Body of pancreas (tissue), 4 donors: ENCODE results near the gene CYP1B1. TPM values are rescaled to one million over a fixed set of nuclear protein-coding genes. Genes with fewer than 3 reads are reported as not detected.

Experiments used
- ATAC-seq: fragments of 150-250 bp; one replicate; pipeline ENCODE4 v1.9.1; 2016
- DNase-seq, 4 donors: peaks; one replicate each; pipeline ENCODE4 v3.0.0-alpha.2; 2019
- H3K27ac ChIP-seq, 4 donors: fragments of 200-600 bp; sonication (generic); 1 replicate in 3 of 4; 2 replicates in 1 of 4; pipeline versions ENCODE4 v1.5.1 to v1.6.1; 2016 to 2019; ENCODE audit warnings: mild to moderate bottlenecking in 1 of 4, mixed read lengths in 1 of 4, moderate library complexity in 1 of 4
- H3K27me3 ChIP-seq, 2 donors: fragments of 200-600 bp; sonication (generic); one replicate each; pipeline ENCODE4 v1.6.0; 2016; ENCODE audit warnings: mild to moderate bottlenecking in 1 of 2
- H3K36me3 ChIP-seq, 2 donors: fragments of 200-600 bp; sonication (generic); replicated peaks in 1 of 2; 2 replicates each; pipeline ENCODE4 v1.5.1; 2016; ENCODE audit warnings: low read depth in 2 of 2; ENCODE audit not compliant: insufficient read depth in 1 of 2
- H3K4me1 ChIP-seq: fragments of 200-600 bp; sonication (generic); one replicate; pipeline ENCODE4 v1.6.0; 2016
- H3K4me3 ChIP-seq, 2 donors: fragments of 200-600 bp; sonication (generic); 1 replicate in 1 of 2; 2 replicates in 1 of 2; pipeline ENCODE4 v1.5.1; 2016 to 2019
- H3K9me3 ChIP-seq, 3 donors: fragments of 200-600 bp; sonication (generic); 1 replicate in 2 of 3; 2 replicates in 1 of 3; pipeline ENCODE4 v1.5.1; 2016
- POLR2A ChIP-seq, 3 donors: fragments of 450-650 bp; IDR thresholded peaks; one replicate each; pipeline ENCODE4 v1.6.1; 2016; ENCODE audit warnings: antibody characterized with exemption in 3 of 3, mild to moderate bottlenecking in 2 of 3
- WGBS, 2 donors: methylation state at CpG; one replicate each; pipeline ENCODE4 v1.1.5; 2017; 5-methylcytosine and 5-hydroxymethylcytosine counted together
- intact Hi-C: fragments of 100-400 bp; cut with DNase I; formaldehyde crosslinking; loops from one replicate; pipeline ENCODE4 v1.15.1; 2023
- total RNA-seq, 2 donors: library from RNA; depleted of rRNA; stranded (reverse); fragments of >200 nt; gene quantifications; one replicate each; pipeline ENCODE4 v1.1.0, GENCODE V29; 2016
- TF ChIP-seq, protein P1 (sequence below), 7 experiments: fragments of 450-650 bp in 4 of 7; fragments of 200-600 bp in 3 of 7; sonication (generic) in 3 of 7; IDR thresholded peaks; one replicate each; pipeline ENCODE4 v1.5.1; 2016 to 2019; ENCODE audit warnings: antibody characterized with exemption in 7 of 7

Gene CYP1B1
- total RNA-seq, 2 donors from 2014 or later: 9.1 to 22.4 TPM

DNA sequence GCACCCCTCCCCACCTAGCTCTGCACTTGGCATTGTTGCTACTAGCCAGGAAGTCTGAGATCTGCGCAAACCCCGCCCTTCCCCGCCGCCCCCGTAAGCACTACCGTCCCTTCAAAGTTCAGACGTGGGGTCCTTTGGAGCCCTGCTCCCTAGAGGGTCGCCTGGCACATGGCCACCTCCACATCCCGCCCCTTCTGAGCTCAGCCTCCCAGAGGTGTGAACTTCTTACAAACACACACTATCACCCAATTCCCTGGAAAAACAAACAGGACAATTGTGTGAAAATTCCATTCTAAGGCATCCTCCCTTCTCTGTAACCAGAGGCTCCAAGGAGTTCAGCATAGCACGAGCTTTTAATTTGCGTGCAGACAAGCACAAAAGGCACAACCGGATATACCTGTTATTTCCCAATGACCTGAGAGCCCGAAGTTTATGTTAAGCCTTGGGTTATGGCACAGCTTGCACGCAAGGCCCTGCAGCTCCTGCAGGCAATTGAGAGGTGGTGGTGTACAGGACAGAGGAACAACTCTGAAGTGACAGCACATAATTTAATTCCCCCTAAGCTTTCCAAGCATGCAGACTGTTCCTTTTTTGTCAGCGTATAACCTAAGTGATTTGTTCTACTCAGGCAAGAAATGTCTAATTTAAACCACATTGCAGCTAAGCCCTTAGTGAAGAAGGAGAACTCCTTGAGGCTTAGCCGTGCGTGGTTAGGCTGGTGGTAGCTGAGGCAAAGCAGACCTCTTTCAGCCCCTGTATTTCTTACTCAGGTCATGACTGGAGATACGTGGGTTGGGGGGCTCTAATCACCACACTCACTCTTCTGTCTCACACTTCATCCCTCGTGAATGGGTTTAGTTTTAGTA is 20.3 kb upstream of the CYP1B1 start:
- intact Hi-C loops: no loop called here
- Histone ChIP-seq H3K4me3 (no peak overlapping the region), H3K27me3 (no peaks in the 10 kb centered on the region), H3K27ac (no peak overlapping the region), H3K9me3 (no peaks in the 10 kb centered on the region), H3K4me1 (no peaks in the 10 kb centered on the region), H3K36me3 (no peaks in the 10 kb centered on the region)
- 38 to 42% methylated on average over 19 of the region's 19 CpGs for WGBS, 2 donors
- ATAC-seq (no peak), DNase-seq (no peak)
- TF ChIP-seq POLR2A (IDR thresholded peaks at IDR 0.05): no peak
- TF ChIP-seq, protein P1, sequence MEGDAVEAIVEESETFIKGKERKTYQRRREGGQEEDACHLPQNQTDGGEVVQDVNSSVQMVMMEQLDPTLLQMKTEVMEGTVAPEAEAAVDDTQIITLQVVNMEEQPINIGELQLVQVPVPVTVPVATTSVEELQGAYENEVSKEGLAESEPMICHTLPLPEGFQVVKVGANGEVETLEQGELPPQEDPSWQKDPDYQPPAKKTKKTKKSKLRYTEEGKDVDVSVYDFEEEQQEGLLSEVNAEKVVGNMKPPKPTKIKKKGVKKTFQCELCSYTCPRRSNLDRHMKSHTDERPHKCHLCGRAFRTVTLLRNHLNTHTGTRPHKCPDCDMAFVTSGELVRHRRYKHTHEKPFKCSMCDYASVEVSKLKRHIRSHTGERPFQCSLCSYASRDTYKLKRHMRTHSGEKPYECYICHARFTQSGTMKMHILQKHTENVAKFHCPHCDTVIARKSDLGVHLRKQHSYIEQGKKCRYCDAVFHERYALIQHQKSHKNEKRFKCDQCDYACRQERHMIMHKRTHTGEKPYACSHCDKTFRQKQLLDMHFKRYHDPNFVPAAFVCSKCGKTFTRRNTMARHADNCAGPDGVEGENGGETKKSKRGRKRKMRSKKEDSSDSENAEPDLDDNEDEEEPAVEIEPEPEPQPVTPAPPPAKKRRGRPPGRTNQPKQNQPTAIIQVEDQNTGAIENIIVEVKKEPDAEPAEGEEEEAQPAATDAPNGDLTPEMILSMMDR (IDR thresholded peaks at IDR 0.05): no peak

DNA sequence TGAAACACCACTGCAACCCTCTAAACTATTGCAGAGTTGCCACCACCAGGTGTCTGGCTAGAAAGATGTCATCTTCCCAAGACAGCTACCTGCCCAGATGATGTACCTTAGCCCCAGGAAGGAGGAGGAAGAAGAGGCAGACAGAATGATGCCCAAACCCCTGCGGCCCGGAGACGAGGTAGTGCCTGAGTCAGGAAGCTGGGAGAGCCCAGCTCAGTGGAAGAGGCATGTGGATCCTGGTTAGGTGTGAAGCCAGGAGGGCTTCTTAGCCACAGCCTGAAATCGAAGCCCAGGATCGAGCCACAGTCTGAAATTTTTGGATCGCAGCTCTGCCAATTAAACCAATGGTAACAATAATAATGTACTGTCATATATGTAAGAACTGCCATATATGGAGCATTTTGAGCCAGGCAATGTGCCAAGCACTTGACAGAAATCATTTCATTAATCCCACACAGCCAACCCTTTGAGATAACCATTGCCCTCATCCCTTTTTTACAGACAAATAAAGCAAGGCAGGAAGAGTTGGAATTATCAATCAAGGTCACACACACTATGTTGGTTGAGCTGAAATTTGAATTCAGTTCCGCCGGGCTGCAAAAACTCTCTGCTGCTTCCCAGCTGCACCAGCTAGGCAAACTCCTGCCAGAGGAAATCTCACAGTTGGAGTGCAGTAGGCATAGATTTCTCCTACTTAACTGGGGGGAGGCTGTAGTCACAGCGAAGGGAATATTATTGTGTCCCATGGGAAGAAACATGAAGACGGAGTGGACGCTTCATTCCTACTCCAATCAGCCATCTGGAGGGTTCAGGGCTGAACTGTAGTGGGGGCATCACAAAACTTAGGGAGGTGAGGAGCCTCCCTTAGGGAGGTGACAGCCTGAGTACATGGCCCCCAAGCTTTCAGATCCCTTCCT is 19.4 kb upstream of the CYP1B1 start:
- TF ChIP-seq POLR2A (IDR thresholded peaks at IDR 0.05): no peak
- TF ChIP-seq, protein P1 (IDR thresholded peaks at IDR 0.05): no peak
- H3K4me3 ChIP-seq: no peak overlapping the region
- intact Hi-C loops: no loop called here
- DNase-seq (no peak), ATAC-seq (no peak)
- no peaks in the 10 kb centered on the region for H3K36me3 ChIP-seq
- no peak overlapping the region for H3K27ac ChIP-seq
- WGBS, 2 donors: 79 to 86% methylated on average over 11 of the region's 11 CpGs
- no peaks in the 10 kb centered on the region for H3K9me3 ChIP-seq
- no peaks in the 10 kb centered on the region for H3K4me1 ChIP-seq
- H3K27me3 ChIP-seq: no peaks in the 10 kb centered on the region

DNA sequence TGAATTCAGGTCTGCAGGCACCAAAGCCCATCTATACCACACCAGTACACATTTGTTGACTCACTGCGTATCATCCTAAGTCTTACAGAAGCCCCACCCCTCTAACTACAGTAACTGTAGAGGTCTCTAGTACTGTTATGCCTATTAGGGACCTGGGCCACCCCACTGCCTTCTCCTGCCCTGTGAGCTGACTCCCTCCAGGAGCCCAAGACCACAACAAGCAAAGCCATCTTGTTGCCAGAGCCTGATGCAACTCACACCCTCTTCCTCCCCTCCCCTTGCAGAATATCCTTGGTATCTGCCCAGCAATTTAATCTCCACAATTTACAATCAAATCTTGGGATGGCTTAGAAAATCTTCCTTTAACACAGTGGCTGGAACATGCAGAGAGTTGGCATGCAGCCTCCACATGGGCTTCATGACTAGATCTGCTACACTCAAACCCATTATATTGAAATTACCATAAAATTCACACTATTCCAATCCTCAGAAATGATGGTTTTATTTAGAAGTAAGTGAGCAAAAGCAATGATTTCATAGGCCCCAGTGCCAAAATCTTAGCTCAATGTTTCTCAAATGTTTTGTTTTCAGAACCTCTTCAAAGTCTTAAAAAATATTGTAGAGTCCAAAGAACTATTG is 17.7 kb upstream of the CYP1B1 start:
- DNase-seq: no peak
- Histone ChIP-seq H3K36me3 (no peaks in the 10 kb centered on the region), H3K4me1 (no peaks in the 10 kb centered on the region), H3K9me3 (no peaks in the 10 kb centered on the region), H3K27me3 (no peaks in the 10 kb centered on the region), H3K4me3 (no peak overlapping the region), H3K27ac (no peak overlapping the region)
- TF ChIP-seq POLR2A (IDR thresholded peaks at IDR 0.05): no peak
- TF ChIP-seq, protein P1 (IDR thresholded peaks at IDR 0.05): no peak
- ATAC-seq: no peak
- intact Hi-C loops: no loop called here
- whole genome bisulfite sequencing, 2 donors: 100% methylated on average over 1 of the region's 1 CpG

DNA sequence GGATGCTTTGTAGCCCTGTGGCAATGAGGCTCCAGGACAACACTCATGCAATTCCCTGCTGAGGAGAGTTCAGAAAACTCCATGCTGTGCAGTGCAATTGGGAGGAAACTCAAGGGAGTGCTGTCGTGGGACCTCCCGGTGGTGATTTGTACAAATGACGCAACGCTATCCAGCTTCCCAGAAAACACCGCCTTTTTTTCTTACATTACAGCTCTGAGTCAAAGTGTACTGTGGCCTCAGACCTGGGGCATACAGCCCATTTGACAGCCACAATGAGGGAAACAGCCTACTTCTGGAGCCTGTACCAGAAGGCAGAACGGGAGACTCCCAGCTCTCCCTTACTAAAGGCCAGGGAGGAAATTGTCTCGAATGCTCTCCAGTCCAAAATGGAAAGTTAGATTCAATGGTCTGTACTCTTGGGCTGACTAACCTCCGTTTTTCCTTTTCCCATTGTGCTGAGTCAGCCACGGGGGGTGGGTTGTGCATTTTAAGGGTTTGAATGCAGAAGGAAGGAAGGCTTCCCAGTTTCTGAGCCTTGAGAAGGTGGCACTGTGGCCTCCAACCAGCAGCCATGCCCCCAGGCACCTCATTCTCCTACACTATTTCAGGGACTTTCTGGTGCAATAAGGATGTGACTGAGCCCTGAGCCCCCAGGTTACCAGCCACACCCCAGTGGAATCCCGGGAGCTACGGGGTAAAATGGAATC is 16.4 kb upstream of the CYP1B1 start:
- no peaks in the 10 kb centered on the region for H3K9me3 ChIP-seq
- H3K4me3 ChIP-seq: no peak overlapping the region
- H3K27me3 ChIP-seq: no peaks in the 10 kb centered on the region
- intact Hi-C loops: no loop called here
- H3K36me3 ChIP-seq: no peaks in the 10 kb centered on the region
- DNase-seq: peak in 1 of 4 donors; percentile 58
- 54 to 65% methylated on average over 10 to 11 of the region's 11 CpGs for WGBS, 2 donors
- no peaks in the 10 kb centered on the region for H3K4me1 ChIP-seq
- peak overlapping the region in 1 of 4 donors; percentile 7 for H3K27ac ChIP-seq
- no peak for TF ChIP-seq POLR2A (IDR thresholded peaks at IDR 0.05)
- TF ChIP-seq, protein P1 (IDR thresholded peaks at IDR 0.05): no peak
- ATAC-seq: peak; percentile 27
